HG02798 (cell line): ENCODE measurements around the gene RPS6KB2.

Experiments used
- ATAC-seq: cut with Tn5 transposase; IDR thresholded peaks from one replicate; pipeline ENCODE4 v1.9.1; 2021; ENCODE audit warnings: mild to moderate bottlenecking; ENCODE audit not compliant: unreplicated experiment, poor library complexity

Gene RPS6KB2

DNA sequence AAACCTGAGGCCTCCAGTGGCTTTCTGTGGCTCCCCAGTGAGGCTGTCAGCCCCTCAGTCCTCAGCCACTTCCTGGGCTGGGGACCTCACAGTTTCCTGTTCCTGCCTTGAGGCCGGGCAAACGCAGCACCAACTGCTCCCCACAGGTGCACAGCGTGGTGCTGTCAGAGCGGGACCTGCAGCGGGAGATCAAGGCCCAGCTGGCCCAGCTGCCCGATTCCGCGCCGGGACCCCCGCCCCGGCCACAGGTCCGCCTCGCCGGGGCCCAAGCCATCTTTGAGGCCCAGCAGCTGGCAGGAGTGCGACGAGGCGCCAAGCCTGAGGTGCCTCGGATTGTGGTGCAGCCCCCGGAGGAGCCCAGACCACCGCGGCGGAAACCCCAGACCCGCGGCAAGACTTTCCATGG, 19.0 kb upstream of the RPS6KB2 start:
- peak; percentile 42 for ATAC-seq

GRCh38 chr11:67409781-67410368, 18.4 kb upstream of the RPS6KB2 start:
- no peak for ATAC-seq

GRCh38 chr11:67410369-67410831, 17.9 kb upstream of the RPS6KB2 start:
- no peak for ATAC-seq

GRCh38 chr11:67410984-67411784, 17.1 kb upstream of the RPS6KB2 start:
- no peak for ATAC-seq

- ATAC-seq: no peak
These were observed 16.5 kb upstream of the RPS6KB2 start for GRCh38 chr11:67411785-67412152.

DNA sequence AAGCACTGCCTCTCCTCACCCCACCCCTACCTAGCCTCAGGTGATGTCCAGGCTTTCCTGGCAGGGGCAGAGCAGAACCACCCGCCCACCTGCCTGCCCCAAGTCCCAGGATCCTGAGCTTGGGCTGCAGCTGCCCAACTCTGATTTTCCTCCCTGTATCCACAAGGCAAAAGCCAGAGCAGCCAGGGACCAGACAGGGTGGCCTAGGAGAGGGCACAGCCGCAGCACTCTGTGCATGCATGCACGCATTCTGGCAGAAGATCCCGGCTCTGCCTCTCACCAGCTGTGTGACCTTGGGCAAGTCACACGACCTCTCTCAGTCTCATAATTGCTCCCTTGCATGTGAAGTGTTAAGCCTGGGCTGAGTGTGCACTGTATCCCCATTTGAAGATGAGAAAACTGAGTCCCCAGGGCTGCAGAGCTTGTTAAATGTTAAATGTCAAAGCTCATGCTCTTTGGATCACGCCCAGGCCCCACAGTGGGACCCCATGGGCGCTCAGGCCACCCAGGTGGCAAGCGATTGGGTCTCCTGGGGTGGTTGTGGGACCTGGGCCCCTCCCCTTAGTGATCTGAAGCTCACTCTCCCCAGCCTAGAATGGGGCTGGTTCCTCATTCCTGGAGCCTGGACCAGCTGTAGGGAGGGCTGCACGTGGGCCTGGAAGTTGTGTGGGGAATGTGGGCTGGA, 15.7 kb upstream of the RPS6KB2 start:
- no peak for ATAC-seq

- no peak for ATAC-seq
These were observed 14.9 kb upstream of the RPS6KB2 start for GRCh38 chr11:67413266-67413849.

GRCh38 chr11:67415501-67416304, 12.6 kb upstream of the RPS6KB2 start, which contains the start of gene CARNS1:
Gene CARNS1 (plus strand): TSS chr11:67415678. CDS start chr11:67416200, 522 bp downstream.
- no peak for ATAC-seq

GRCh38 chr11:67416416-67417335, 11.6 kb upstream of the RPS6KB2 start:
- no peak for ATAC-seq

- ATAC-seq: no peak
These were observed 10.9 kb upstream of the RPS6KB2 start for GRCh38 chr11:67417425-67417824.

DNA sequence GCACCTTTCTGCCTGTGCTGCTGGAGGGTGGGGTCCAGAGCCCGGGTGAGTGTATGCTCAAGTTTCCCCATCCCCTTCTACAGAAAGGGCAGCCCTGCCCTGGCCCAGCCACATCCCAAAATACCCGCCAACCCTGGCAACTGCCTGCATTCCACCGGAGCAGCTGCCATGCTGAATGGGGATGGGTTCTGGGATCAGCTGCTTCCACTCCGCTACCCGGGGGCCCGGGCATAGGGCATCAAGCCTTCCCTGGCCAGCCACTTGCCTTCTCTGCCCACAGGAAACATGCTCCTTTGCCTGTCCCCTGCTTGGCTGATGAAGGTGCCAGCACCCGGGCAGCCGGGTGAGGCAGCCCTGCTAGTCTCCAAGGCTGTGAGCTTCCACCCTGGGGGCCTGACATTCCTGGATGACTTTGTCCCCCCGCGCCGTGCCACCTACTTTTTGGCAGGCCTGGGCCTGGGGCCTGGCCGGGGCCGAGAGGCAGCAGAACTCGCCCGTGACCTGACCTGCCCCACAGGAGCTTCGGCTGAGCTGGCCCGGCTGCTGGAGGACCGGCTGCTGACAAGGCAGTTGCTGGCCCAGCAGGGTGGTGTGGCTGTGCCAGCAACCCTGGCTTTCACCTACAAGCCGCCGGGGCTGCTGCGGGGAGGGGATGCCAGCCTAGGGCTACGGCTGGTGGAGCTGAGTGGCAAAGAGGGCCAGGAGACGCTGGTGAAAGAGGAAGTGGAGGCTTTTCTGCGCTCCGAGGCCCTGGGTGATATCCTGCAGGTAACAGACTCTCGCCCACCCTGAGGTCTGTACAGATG, 9.6 kb upstream of the RPS6KB2 start:
- ATAC-seq: no peak

- no peak for ATAC-seq
These were observed 8.8 kb upstream of the RPS6KB2 start for GRCh38 chr11:67419325-67420049.

GRCh38 chr11:67420147-67420645, 8.1 kb upstream of the RPS6KB2 start:
- ATAC-seq: no peak

GRCh38 chr11:67420646-67421429, 7.5 kb upstream of the RPS6KB2 start:
- ATAC-seq: peak; percentile 90

DNA sequence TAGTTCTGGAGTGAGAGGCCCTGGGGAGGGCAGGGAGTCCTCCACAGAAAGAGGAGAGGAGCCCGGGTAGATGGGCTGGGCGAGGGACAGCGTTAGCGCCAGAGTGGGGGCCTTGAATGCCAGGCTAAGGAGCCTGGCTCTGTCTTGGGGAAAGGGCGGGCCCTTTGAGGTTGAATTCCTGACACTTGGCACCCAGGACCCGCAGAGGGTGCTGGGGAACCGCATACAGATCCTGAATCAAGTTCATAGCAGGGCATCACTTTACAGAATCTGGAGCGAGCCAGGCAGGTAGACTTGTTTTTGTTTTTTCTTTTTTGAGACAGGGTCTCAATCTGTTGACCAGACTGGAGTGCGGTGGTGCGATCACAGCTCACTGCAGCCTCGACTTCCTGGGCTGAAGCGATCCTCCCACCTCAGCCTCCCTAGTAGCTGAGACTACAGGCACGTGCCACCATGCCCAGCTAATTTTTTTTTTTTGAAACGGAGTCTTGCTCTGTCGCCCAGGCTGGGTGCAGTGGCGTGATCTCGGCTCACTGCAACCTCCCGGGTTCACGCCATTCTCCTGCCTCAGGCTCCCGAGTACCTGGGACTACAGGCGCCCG, 6.8 kb upstream of the RPS6KB2 start:
- ATAC-seq: no peak

DNA sequence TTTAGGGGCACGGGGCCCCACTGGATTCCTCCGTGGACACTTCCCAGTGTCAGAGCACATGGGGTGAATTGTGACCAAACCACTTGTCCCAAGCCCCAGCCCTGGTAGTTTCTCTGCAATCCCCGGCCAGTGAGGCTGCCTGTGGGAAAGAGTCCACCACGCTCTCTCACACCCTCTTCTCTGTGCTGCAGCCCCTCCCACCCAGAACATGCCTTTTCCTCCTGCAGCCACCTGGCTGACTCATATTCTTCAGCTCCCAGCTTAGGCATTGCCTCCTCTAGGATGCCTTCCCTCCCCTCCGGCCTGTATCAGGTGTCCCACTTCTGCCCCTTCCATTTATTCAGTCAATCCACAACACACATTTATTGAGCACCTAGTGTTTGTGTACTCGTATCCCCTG, 5.4 kb upstream of the RPS6KB2 start:
- ATAC-seq: no peak
